ENCODE results near the gene TRAPPC10.

Gene TRAPPC10, protein sequence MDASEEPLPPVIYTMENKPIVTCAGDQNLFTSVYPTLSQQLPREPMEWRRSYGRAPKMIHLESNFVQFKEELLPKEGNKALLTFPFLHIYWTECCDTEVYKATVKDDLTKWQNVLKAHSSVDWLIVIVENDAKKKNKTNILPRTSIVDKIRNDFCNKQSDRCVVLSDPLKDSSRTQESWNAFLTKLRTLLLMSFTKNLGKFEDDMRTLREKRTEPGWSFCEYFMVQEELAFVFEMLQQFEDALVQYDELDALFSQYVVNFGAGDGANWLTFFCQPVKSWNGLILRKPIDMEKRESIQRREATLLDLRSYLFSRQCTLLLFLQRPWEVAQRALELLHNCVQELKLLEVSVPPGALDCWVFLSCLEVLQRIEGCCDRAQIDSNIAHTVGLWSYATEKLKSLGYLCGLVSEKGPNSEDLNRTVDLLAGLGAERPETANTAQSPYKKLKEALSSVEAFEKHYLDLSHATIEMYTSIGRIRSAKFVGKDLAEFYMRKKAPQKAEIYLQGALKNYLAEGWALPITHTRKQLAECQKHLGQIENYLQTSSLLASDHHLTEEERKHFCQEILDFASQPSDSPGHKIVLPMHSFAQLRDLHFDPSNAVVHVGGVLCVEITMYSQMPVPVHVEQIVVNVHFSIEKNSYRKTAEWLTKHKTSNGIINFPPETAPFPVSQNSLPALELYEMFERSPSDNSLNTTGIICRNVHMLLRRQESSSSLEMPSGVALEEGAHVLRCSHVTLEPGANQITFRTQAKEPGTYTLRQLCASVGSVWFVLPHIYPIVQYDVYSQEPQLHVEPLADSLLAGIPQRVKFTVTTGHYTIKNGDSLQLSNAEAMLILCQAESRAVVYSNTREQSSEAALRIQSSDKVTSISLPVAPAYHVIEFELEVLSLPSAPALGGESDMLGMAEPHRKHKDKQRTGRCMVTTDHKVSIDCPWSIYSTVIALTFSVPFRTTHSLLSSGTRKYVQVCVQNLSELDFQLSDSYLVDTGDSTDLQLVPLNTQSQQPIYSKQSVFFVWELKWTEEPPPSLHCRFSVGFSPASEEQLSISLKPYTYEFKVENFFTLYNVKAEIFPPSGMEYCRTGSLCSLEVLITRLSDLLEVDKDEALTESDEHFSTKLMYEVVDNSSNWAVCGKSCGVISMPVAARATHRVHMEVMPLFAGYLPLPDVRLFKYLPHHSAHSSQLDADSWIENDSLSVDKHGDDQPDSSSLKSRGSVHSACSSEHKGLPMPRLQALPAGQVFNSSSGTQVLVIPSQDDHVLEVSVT

DNA sequence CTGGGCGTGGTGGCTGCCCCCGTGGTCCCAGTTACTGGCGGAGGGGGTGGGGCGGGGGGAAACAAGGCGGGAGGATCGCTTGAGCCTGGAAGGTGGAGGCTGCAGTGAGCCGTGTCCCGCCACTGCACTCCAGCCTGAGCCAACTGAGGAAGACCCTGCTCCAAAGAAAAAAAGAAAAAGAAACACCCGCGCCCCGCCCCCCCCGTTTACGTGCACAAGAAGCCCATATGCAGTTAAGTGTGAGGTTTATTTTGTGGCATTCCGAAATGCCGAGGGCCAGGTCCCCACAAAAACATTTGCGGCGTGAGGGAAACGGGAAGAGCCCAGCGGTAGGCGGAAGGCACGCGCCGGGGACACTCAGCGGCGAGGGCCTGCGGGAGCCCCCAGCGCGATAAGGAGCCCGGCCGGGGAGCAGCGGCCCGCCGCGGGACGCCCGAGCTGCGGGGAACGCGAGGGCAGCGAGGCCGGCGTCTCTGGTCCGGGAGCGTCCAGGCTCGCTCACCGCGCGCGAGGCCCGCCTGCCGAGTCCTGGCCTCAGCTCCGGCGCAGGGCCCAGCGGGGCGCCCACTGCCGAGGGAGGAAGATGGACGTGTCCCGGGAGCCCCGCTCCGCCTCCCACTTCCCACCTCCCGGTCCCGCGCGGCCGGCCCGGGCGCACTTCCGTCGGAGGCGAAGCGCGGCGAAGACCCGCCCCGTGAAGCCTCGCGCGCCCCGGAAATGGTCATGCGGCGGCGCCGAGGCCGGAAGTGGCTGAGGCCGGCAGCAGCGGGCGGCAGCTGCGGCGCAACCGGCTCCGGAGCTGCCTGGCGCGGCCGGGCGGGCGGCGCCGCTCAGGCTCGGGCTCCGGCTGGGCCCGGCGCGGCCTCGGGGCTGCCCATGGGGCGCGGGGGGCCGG lies at the start of gene TRAPPC10:
Gene TRAPPC10 (plus strand): TSS at position 731 of the 895 bp plus-strand sequence. CDS start 185 bp downstream, outside the sequence.
- no peaks in the 10 kb centered on the region for H3K27me3 ChIP-seq (ENCODE audit: insufficient read depth, low read length)
- peaks cover 58% of the 10 kb centered on the region for H3K79me2 ChIP-seq (ENCODE audit: control insufficient read depth, insufficient read depth, low read length, unreplicated experiment)
- H2AFZ ChIP-seq (ENCODE audit: low read length, unreplicated experiment), result peak within 1 kb of the TSS; percentile 76
- H3K4me3 ChIP-seq (ENCODE audit: low read depth, low read length), result peak within 1 kb of the TSS; percentile 97
- H3K27ac ChIP-seq (ENCODE audit: low read depth, low read length), result peak within 1 kb of the TSS; percentile 70
- H3K4me1 ChIP-seq (ENCODE audit: control insufficient read depth, insufficient read depth, low read length, unreplicated experiment), result peaks cover 39% of the 10 kb centered on the region
- no peaks in the 10 kb centered on the region for H3K36me3 ChIP-seq (ENCODE audit: insufficient read depth, low read length)

DNA sequence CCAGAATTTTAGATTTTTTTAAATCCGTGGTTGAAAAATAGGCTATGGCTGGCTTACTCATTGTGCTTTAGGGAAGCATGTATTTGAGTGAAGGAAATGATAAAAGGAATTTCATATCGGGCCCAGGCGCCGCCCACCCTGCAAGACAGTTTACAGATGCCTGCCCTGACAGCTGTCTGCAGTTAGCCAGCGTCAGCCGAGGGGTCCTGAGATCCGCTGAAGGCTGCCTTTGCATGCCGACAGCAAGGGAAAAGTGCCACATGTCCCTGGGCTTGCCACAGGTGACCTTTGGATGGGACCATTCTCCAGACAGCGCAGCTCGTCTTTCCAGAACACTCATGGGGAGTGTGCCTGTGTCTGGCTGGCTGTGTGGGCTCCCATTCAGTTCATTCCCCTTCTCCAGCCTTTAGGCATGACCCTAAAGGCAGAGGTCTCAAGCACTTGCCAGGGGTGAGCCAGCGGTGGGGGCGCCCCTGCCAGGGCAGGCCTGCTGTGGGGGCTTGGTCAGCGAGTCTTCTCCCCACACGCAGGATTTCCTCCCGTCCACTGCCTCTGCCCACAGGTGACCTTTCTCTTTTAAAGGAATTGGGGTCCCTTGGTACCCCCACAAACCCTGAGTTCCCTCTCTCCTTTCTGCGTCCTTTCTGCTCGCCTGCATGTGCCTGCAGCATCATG lies 46.1 kb upstream of the TRAPPC10 start:
- Histone ChIP-seq H3K4me1 (ENCODE audit: control insufficient read depth, insufficient read depth, low read length, unreplicated experiment) (no peaks in the 10 kb centered on the region), H3K36me3 (ENCODE audit: insufficient read depth, low read length) (no peaks in the 10 kb centered on the region), H3K79me2 (ENCODE audit: control insufficient read depth, insufficient read depth, low read length, unreplicated experiment) (no peaks in the 10 kb centered on the region), H3K27ac (ENCODE audit: low read depth, low read length) (no peak overlapping the region), H3K4me3 (ENCODE audit: low read depth, low read length) (no peak overlapping the region), H2AFZ (ENCODE audit: low read length, unreplicated experiment) (no peak overlapping the region), H3K27me3 (ENCODE audit: insufficient read depth, low read length) (no peaks in the 10 kb centered on the region)

- no peaks in the 10 kb centered on the region for H3K79me2 ChIP-seq (ENCODE audit: control insufficient read depth, insufficient read depth, low read length, unreplicated experiment)
- H3K27ac ChIP-seq (ENCODE audit: low read depth, low read length), result no peak overlapping the region
- no peak overlapping the region for H3K4me3 ChIP-seq (ENCODE audit: low read depth, low read length)
- no peak overlapping the region for H2AFZ ChIP-seq (ENCODE audit: low read length, unreplicated experiment)
- H3K27me3 ChIP-seq (ENCODE audit: insufficient read depth, low read length), result no peaks in the 10 kb centered on the region
- no peaks in the 10 kb centered on the region for H3K4me1 ChIP-seq (ENCODE audit: control insufficient read depth, insufficient read depth, low read length, unreplicated experiment)
- no peaks in the 10 kb centered on the region for H3K36me3 ChIP-seq (ENCODE audit: insufficient read depth, low read length)
Measured at GRCh38 chr21:43966946-43967512, 45.1 kb upstream of the TRAPPC10 start.

DNA sequence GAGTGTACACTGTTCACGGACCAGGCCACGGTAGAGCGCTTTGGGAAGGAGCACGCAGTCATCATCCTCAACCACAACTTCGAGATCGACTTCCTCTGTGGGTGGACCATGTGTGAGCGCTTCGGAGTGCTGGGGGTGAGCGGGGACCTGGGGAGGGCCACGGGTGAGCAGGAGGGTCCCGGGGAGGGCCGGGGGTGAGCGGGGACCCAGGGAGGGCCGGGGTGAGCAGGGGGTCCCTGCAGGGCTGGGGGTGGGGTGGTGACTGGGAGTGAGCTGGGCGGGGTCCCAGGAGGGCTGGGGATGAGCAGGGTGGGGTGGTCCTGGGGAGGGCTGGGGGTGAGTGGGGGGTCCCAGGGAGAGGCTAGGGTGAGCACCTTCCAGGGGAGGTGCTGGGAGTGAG lies 44.1 kb upstream of the TRAPPC10 start:
- H3K36me3 ChIP-seq (ENCODE audit: insufficient read depth, low read length), result no peaks in the 10 kb centered on the region
- no peak overlapping the region for H2AFZ ChIP-seq (ENCODE audit: low read length, unreplicated experiment)
- no peaks in the 10 kb centered on the region for H3K79me2 ChIP-seq (ENCODE audit: control insufficient read depth, insufficient read depth, low read length, unreplicated experiment)
- H3K4me3 ChIP-seq (ENCODE audit: low read depth, low read length), result no peak overlapping the region
- H3K27me3 ChIP-seq (ENCODE audit: insufficient read depth, low read length), result no peaks in the 10 kb centered on the region
- H3K27ac ChIP-seq (ENCODE audit: low read depth, low read length), result no peak overlapping the region
- no peaks in the 10 kb centered on the region for H3K4me1 ChIP-seq (ENCODE audit: control insufficient read depth, insufficient read depth, low read length, unreplicated experiment)

- no peaks in the 10 kb centered on the region for H3K27me3 ChIP-seq (ENCODE audit: insufficient read depth, low read length)
- H3K79me2 ChIP-seq (ENCODE audit: control insufficient read depth, insufficient read depth, low read length, unreplicated experiment), result no peaks in the 10 kb centered on the region
- H3K4me3 ChIP-seq (ENCODE audit: low read depth, low read length), result no peak overlapping the region
- no peaks in the 10 kb centered on the region for H3K4me1 ChIP-seq (ENCODE audit: control insufficient read depth, insufficient read depth, low read length, unreplicated experiment)
- no peak overlapping the region for H2AFZ ChIP-seq (ENCODE audit: low read length, unreplicated experiment)
- H3K27ac ChIP-seq (ENCODE audit: low read depth, low read length), result no peak overlapping the region
- no peaks in the 10 kb centered on the region for H3K36me3 ChIP-seq (ENCODE audit: insufficient read depth, low read length)
Measured at GRCh38 chr21:43968410-43969114, 43.5 kb upstream of the TRAPPC10 start.

- Histone ChIP-seq H3K4me1 (ENCODE audit: control insufficient read depth, insufficient read depth, low read length, unreplicated experiment) (no peaks in the 10 kb centered on the region), H3K27ac (ENCODE audit: low read depth, low read length) (no peak overlapping the region), H3K27me3 (ENCODE audit: insufficient read depth, low read length) (no peaks in the 10 kb centered on the region), H3K4me3 (ENCODE audit: low read depth, low read length) (no peak overlapping the region), H2AFZ (ENCODE audit: low read length, unreplicated experiment) (no peak overlapping the region), H3K79me2 (ENCODE audit: control insufficient read depth, insufficient read depth, low read length, unreplicated experiment) (no peaks in the 10 kb centered on the region), H3K36me3 (ENCODE audit: insufficient read depth, low read length) (no peaks in the 10 kb centered on the region)
Measured at GRCh38 chr21:43969115-43969444, 43.0 kb upstream of the TRAPPC10 start.

GRCh38 chr21:43970551-43970950 lies 41.6 kb upstream of the TRAPPC10 start:
- H2AFZ ChIP-seq (ENCODE audit: low read length, unreplicated experiment), result no peak overlapping the region
- H3K36me3 ChIP-seq (ENCODE audit: insufficient read depth, low read length), result no peaks in the 10 kb centered on the region
- H3K27me3 ChIP-seq (ENCODE audit: insufficient read depth, low read length), result no peaks in the 10 kb centered on the region
- H3K4me1 ChIP-seq (ENCODE audit: control insufficient read depth, insufficient read depth, low read length, unreplicated experiment), result no peaks in the 10 kb centered on the region
- H3K79me2 ChIP-seq (ENCODE audit: control insufficient read depth, insufficient read depth, low read length, unreplicated experiment), result no peaks in the 10 kb centered on the region
- H3K4me3 ChIP-seq (ENCODE audit: low read depth, low read length), result no peak overlapping the region
- no peak overlapping the region for H3K27ac ChIP-seq (ENCODE audit: low read depth, low read length)

- Histone ChIP-seq H3K4me3 (ENCODE audit: low read depth, low read length) (no peak overlapping the region), H3K36me3 (ENCODE audit: insufficient read depth, low read length) (no peaks in the 10 kb centered on the region), H3K27ac (ENCODE audit: low read depth, low read length) (no peak overlapping the region), H3K79me2 (ENCODE audit: control insufficient read depth, insufficient read depth, low read length, unreplicated experiment) (no peaks in the 10 kb centered on the region), H3K27me3 (ENCODE audit: insufficient read depth, low read length) (no peaks in the 10 kb centered on the region), H3K4me1 (ENCODE audit: control insufficient read depth, insufficient read depth, low read length, unreplicated experiment) (no peaks in the 10 kb centered on the region), H2AFZ (ENCODE audit: low read length, unreplicated experiment) (no peak overlapping the region)
Measured at GRCh38 chr21:43971201-43971991, 40.7 kb upstream of the TRAPPC10 start.

All from ACC112 (cell line).